RWPE1 (cell line): ENCODE data around the gene PLCB4.
A peak's percentile ranks its signal among the peaks of the same experiment; 100 is the strongest.

Source experiments
- CTCF ChIA-PET: fragments of 350-600 bp; sonication (Branson Sonifier 250); formaldehyde crosslinking; extraction: SDS; loops from one replicate; lab custom pipeline; 2021; lab: Yijun Ruan, JAX
- POLR2A ChIA-PET: fragments of 400-600 bp; formaldehyde crosslinking; extraction: SDS; loops from one replicate; lab custom pipeline; 2020; ENCODE audit warnings: antibody characterized with exemption; ENCODE audit not compliant: low non-redundant PET; lab: Yijun Ruan, JAX
- DNase-seq: peaks from one replicate; pipeline ENCODE4 v3.0.0; 2012; ENCODE audit warnings: low spot score
- H3K27ac ChIP-seq: fragments of 450-650 bp; 2 replicates; pipeline ENCODE4 v1.5.1; 2017
- CTCF ChIP-seq: fragments of 450-650 bp; conservative IDR thresholded peaks from 2 replicates; pipeline ENCODE4 v1.5.1; 2017; ENCODE audit warnings: low read depth, mild to moderate bottlenecking

PLCB4 gene

GRCh38 chr20:9092655-9093054 lies 23.8 kb downstream of the PLCB4 start:
- ChIA-PET CTCF (no interaction called here), POLR2A (no interaction called here)
- no peak for DNase-seq
- H3K27ac ChIP-seq, result no peak overlapping the region
- no peak for TF ChIP-seq CTCF

GRCh38 chr20:9093218-9093957 lies 24.5 kb downstream of the PLCB4 start:
- TF ChIP-seq CTCF, result no peak
- ChIA-PET CTCF (interaction anchor here (0.6 kb wide), 1 partner anchor 24 kb away, joined by 3 read pairs; no protein-coding TSS in a partner anchor), POLR2A (no interaction called here)
- no peak for DNase-seq
- no peak overlapping the region for H3K27ac ChIP-seq

GRCh38 chr20:9099372-9099771 lies 30.5 kb downstream of the PLCB4 start:
- ChIA-PET CTCF (interaction anchor here (0.6 kb wide), 3 partner anchors 63 to 260 kb away, joined by 4 to 6 read pairs (median 4); no protein-coding TSS in a partner anchor), POLR2A (no interaction called here)
- TF ChIP-seq CTCF, result no peak
- DNase-seq, result no peak
- H3K27ac ChIP-seq, result no peak overlapping the region

- no peak for TF ChIP-seq CTCF
- no peak overlapping the region for H3K27ac ChIP-seq
- ChIA-PET POLR2A (no interaction called here), CTCF (no interaction called here)
- no peak for DNase-seq
Observed at GRCh38 chr20:9100691-9101090, 31.8 kb downstream of the PLCB4 start.

GRCh38 chr20:9102456-9102855 lies 33.6 kb downstream of the PLCB4 start:
- CTCF ChIA-PET, result interaction anchor here (0.8 kb wide), 1 partner anchor 291 kb away, joined by 5 read pairs; no protein-coding TSS in a partner anchor
- TF ChIP-seq CTCF, result no peak
- no peak for DNase-seq
- H3K27ac ChIP-seq, result no peak overlapping the region
- POLR2A ChIA-PET, result no interaction called here

- ChIA-PET CTCF (no interaction called here), POLR2A (no interaction called here)
- no peak overlapping the region for H3K27ac ChIP-seq
- peak; percentile 57 for DNase-seq
- TF ChIP-seq CTCF, result no peak
Observed at GRCh38 chr20:9103955-9104354, 35.1 kb downstream of the PLCB4 start.
